Measurements from ENCODE around the gene GLB1L3.

Gene GLB1L3

DNA sequence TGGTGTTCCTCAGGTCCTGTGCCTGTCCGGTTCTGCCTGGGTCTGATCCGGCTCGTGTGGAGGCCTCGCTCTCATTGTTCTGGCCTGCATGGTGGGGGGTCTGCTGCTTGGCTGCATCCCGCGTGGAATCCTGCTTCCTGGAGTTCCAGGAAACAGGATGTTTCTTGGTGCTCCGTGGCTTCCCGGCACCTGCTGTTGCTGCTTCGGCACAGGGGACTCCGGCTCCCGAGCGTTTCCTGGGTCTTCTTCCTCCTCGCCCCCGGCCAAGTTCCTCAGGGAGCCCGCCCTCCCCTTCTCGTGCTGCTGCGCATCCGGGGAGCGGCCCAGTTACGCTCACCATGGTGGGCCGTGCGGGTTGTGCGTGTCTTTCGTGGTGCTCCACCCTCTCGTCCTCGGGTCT is 85.5 kb downstream of the GLB1L3 start:
- no peaks in the 10 kb centered on the region for H3K79me2 ChIP-seq (ENCODE audit: insufficient read depth, low read length)
- H3K9me2 ChIP-seq (replicated peaks; ENCODE audit: low read depth, low read length), result no peaks in the 10 kb centered on the region
- H3K36me3 ChIP-seq (ENCODE audit: insufficient read depth, low read length), result no peaks in the 10 kb centered on the region
- no peak overlapping the region for H2AFZ ChIP-seq (ENCODE audit: low read length)
- no peak overlapping the region for H3K9ac ChIP-seq (ENCODE audit: low read depth, low read length, poor library complexity, severe bottlenecking)
- H3K4me2 ChIP-seq (ENCODE audit: low read depth, low read length, poor library complexity, severe bottlenecking), result no peak overlapping the region
- no peak for TF ChIP-seq EZH2phosphoT487 (IDR thresholded peaks at IDR 0.05; ENCODE audit: borderline replicate concordance)
- TF ChIP-seq, protein P1, sequence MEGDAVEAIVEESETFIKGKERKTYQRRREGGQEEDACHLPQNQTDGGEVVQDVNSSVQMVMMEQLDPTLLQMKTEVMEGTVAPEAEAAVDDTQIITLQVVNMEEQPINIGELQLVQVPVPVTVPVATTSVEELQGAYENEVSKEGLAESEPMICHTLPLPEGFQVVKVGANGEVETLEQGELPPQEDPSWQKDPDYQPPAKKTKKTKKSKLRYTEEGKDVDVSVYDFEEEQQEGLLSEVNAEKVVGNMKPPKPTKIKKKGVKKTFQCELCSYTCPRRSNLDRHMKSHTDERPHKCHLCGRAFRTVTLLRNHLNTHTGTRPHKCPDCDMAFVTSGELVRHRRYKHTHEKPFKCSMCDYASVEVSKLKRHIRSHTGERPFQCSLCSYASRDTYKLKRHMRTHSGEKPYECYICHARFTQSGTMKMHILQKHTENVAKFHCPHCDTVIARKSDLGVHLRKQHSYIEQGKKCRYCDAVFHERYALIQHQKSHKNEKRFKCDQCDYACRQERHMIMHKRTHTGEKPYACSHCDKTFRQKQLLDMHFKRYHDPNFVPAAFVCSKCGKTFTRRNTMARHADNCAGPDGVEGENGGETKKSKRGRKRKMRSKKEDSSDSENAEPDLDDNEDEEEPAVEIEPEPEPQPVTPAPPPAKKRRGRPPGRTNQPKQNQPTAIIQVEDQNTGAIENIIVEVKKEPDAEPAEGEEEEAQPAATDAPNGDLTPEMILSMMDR (conservative IDR thresholded peaks at IDR 0.05; ENCODE audit: low read length), result no peak
- no peaks in the 10 kb centered on the region for H4K20me1 ChIP-seq (ENCODE audit: insufficient read depth, low read length, poor library complexity, severe bottlenecking)
- no peaks in the 10 kb centered on the region for H3K27me3 ChIP-seq (ENCODE audit: insufficient read depth, low read length, poor library complexity, severe bottlenecking)
- H3K4me1 ChIP-seq (ENCODE audit: insufficient read depth, low read length, poor library complexity, severe bottlenecking), result peaks cover 22% of the 10 kb centered on the region
- no peaks in the 10 kb centered on the region for H3F3A ChIP-seq (ENCODE audit: low read depth)
- H3K4me3 ChIP-seq (ENCODE audit: low read length, poor library complexity, severe bottlenecking), result no peak overlapping the region
- no peaks in the 10 kb centered on the region for H3K9me3 ChIP-seq (ENCODE audit: insufficient read depth, low read depth, low read length)

DNA sequence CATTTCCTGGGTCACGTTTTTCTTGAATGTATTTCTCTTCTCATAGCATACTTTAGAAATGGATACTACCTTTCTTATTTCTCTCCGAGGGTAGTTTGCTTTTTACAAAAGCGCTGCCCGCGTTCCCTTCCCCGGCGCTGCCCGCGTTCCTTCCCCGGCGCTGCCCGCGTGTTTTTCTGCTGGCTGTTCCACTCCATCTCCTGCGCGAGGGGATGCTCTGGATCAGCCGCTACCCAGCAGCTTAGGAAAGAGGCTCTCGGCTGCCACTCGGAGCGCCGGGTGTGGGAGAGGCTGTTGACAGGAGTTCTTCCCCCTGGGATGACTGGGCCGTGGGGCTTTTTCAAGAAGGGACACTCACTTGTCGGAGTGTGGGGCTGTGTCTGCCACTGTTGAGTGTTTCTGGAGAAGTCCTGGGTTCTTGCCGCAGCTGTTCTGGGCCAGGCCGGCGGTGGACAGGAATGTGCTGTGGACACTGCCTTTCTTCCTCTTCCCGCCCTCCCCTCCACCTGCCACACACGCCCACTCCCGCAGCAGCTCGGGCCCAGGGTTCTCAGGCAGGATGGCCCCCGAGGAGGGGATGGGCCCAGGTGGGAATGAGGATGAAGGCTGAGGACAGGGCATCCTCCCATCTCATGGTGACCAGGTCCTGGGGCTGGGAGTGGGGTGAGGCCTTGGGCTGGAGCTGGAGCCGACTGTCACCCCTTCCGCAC is 86.2 kb downstream of the GLB1L3 start:
- Histone ChIP-seq H3K9me2 (replicated peaks; ENCODE audit: low read depth, low read length) (no peaks in the 10 kb centered on the region), H3K36me3 (ENCODE audit: insufficient read depth, low read length) (no peaks in the 10 kb centered on the region), H3K4me3 (ENCODE audit: low read length, poor library complexity, severe bottlenecking) (no peak overlapping the region), H3K4me1 (ENCODE audit: insufficient read depth, low read length, poor library complexity, severe bottlenecking) (peaks cover 22% of the 10 kb centered on the region), H3K9ac (ENCODE audit: low read depth, low read length, poor library complexity, severe bottlenecking) (no peak overlapping the region), H3K9me3 (ENCODE audit: insufficient read depth, low read depth, low read length) (no peaks in the 10 kb centered on the region), H2AFZ (ENCODE audit: low read length) (no peak overlapping the region), H3K27me3 (ENCODE audit: insufficient read depth, low read length, poor library complexity, severe bottlenecking) (no peaks in the 10 kb centered on the region), H3K79me2 (ENCODE audit: insufficient read depth, low read length) (no peaks in the 10 kb centered on the region), H3F3A (ENCODE audit: low read depth) (no peaks in the 10 kb centered on the region), H4K20me1 (ENCODE audit: insufficient read depth, low read length, poor library complexity, severe bottlenecking) (no peaks in the 10 kb centered on the region), H3K4me2 (ENCODE audit: low read depth, low read length, poor library complexity, severe bottlenecking) (no peak overlapping the region)
- no peak for TF ChIP-seq EZH2phosphoT487 (IDR thresholded peaks at IDR 0.05; ENCODE audit: borderline replicate concordance)
- TF ChIP-seq, protein P1 (conservative IDR thresholded peaks at IDR 0.05; ENCODE audit: low read length), result no peak

DNA sequence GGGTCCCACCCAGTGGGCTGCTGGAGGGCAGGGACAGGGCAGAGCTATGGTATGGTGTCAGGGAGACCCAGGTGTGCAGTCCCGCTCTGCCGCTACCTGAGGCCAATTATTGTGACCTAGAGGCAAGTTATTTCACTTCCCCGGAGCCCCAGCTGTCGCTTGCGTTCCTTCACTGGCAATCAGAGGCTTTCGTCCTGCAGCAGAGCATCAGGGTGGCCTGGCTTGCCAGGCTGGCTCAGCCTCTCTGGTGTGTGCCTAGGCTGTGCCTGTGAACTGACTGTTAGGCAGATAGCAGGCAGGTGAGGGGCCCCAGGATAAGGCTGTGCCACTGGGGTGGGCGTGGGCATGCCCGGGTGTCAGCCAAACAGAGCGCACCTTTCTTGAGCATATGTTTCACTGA is 87.0 kb downstream of the GLB1L3 start:
- Histone ChIP-seq H2AFZ (ENCODE audit: low read length) (no peak overlapping the region), H3K9ac (ENCODE audit: low read depth, low read length, poor library complexity, severe bottlenecking) (no peak overlapping the region)

More for the DNA sequence above, 87.0 kb downstream of the GLB1L3 start:
- no peak overlapping the region for H3K4me2 ChIP-seq (ENCODE audit: low read depth, low read length, poor library complexity, severe bottlenecking)
- no peaks in the 10 kb centered on the region for H3K27me3 ChIP-seq (ENCODE audit: insufficient read depth, low read length, poor library complexity, severe bottlenecking)
- no peak overlapping the region for H3K4me3 ChIP-seq (ENCODE audit: low read length, poor library complexity, severe bottlenecking)
- no peaks in the 10 kb centered on the region for H3K36me3 ChIP-seq (ENCODE audit: insufficient read depth, low read length)
- no peaks in the 10 kb centered on the region for H3K9me2 ChIP-seq (replicated peaks; ENCODE audit: low read depth, low read length)
- H3F3A ChIP-seq (ENCODE audit: low read depth), result no peaks in the 10 kb centered on the region
- no peak for TF ChIP-seq EZH2phosphoT487 (IDR thresholded peaks at IDR 0.05; ENCODE audit: borderline replicate concordance)
- TF ChIP-seq, protein P1 (conservative IDR thresholded peaks at IDR 0.05; ENCODE audit: low read length), result no peak
- H3K4me1 ChIP-seq (ENCODE audit: insufficient read depth, low read length, poor library complexity, severe bottlenecking), result peaks cover 22% of the 10 kb centered on the region
- H3K9me3 ChIP-seq (ENCODE audit: insufficient read depth, low read depth, low read length), result no peaks in the 10 kb centered on the region
- no peaks in the 10 kb centered on the region for H3K79me2 ChIP-seq (ENCODE audit: insufficient read depth, low read length)
- no peaks in the 10 kb centered on the region for H4K20me1 ChIP-seq (ENCODE audit: insufficient read depth, low read length, poor library complexity, severe bottlenecking)
